K562 (cell line): ENCODE results near the gene COL23A1. TPM values are rescaled to one million over a fixed set of nuclear protein-coding genes. Genes with fewer than 3 reads are reported as not detected.

Experiments
- CBX5 ChIP-seq: IDR thresholded peaks from 2 replicates; pipeline ENCODE4 v1.6.1; 2014; ENCODE audit warnings: low read depth, borderline replicate concordance
- E2F5 ChIP-seq: sonication (generic); formaldehyde crosslinking; IDR thresholded peaks from 2 replicates; pipeline ENCODE4 v1.8.0; 2022; ENCODE audit warnings: mild to moderate bottlenecking, missing genetic modification reagents
- NCOA2 ChIP-seq, 2 experiments: fragments of 450-650 bp; IDR thresholded peaks; 2 replicates each; pipeline ENCODE4 v1.6.1; 2018; ENCODE audit warnings: mild to moderate bottlenecking in 2 of 2, moderate library complexity in 1 of 2; ENCODE audit not compliant: partially characterized antibody in 2 of 2
- POU5F1 ChIP-seq: fragments of 150-350 bp; IDR thresholded peaks from 2 replicates; pipeline ENCODE4 v1.6.1; 2014; ENCODE audit warnings: borderline replicate concordance, low read length, low read depth, mild to moderate bottlenecking; ENCODE audit not compliant: partially characterized antibody
- RBM25 ChIP-seq: fragments of 200-400 bp; formaldehyde crosslinking; IDR thresholded peaks from 2 replicates; pipeline ENCODE4 v1.6.1; 2018; ENCODE audit warnings: low read length, low read depth, moderate library complexity; ENCODE audit not compliant: severe bottlenecking
- SMAD1 ChIP-seq: fragments of 150-350 bp; IDR thresholded peaks from 2 replicates; pipeline ENCODE4 v1.6.1; 2014; ENCODE audit warnings: low read length, low read depth; ENCODE audit not compliant: partially characterized antibody
- SNIP1 ChIP-seq: fragments of 450-650 bp; IDR thresholded peaks from 2 replicates; pipeline ENCODE4 v1.7.1; 2017; ENCODE audit warnings: low read depth, mild to moderate bottlenecking
- TARDBP ChIP-seq: fragments of 450-650 bp; IDR thresholded peaks from 2 replicates; pipeline ENCODE4 v1.6.1; 2016
- ZNF696 ChIP-seq: fragments of 250-450 bp; sonication (Bioruptor Pico); conservative IDR thresholded peaks from 2 replicates; pipeline ENCODE4 v1.4.0; 2020; ENCODE audit warnings: mild to moderate bottlenecking, moderate library complexity
- polyA plus RNA-seq, 8 experiments: library from polyadenylated mRNA; depleted of rRNA in 4 of 8; stranded (reverse) in 5 of 8; unstranded in 3 of 8; fragments of >200 nt; fragmentation: Nextera tagmentation in 2 of 8; fragmentation: Illumina TruSeq in 1 of 8; extraction: Ambion mirVana in 2 of 8; extraction: Trizol in 1 of 8; gene quantifications; 2 replicates each; pipeline versions ENCODE4 v1.2.1 to v1.2.3, GENCODE V29; 2011 to 2014; ENCODE audit warnings: inconsistent platforms in 1 of 8, missing spikeins in 1 of 8
- total RNA-seq, 7 experiments: library from RNA; depleted of rRNA in 6 of 7; stranded (reverse); fragments of >200 nt in 6 of 7; fragmentation: Illumina TruSeq in 2 of 7; extraction: Trizol in 2 of 7; gene quantifications; 2 replicates each; pipeline versions ENCODE4 v1.2.1 to v1.2.3, GENCODE V29; 2011 to 2021; ENCODE audit warnings: low replicate concordance in 1 of 7
- TF ChIP-seq, protein P1 (sequence below), 2 experiments: fragments of 450-650 bp; IDR thresholded peaks; 2 replicates each; pipeline ENCODE4 v1.6.1; 2016; ENCODE audit warnings: mild to moderate bottlenecking in 2 of 2, borderline replicate concordance in 1 of 2, low read depth in 1 of 2, moderate library complexity in 1 of 2

COL23A1 gene
- total and polyA plus RNA-seq, 9 of the 15 experiments (the other 6 are each of a cell fraction or from before 2014, with no cell fraction given), result 0.09 TPM; not detected in 8

DNA sequence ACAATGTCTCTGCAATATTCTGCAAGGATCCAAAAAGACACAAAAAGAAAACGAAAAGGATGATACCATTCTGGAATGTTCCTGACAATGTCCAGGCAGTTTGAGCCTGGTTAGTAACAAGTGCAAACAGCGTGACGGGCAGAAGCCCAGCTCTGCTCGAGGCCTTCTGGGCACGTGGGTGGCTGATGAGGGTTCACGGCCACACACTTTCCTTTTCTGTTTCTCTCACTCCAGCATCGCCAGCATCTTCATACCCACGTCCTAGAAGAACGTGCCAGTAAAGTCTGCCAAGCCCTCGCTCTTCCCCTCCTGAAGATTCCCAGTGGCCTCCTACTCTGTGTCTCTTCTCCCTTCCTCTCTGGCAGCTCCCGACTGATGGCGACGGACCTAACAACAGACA, 36.7 kb downstream of the COL23A1 start (continued):
- no peak for TF ChIP-seq ZNF696 (CRISPR knock-in tag)
- no peak for TF ChIP-seq SNIP1
- TF ChIP-seq, protein P1, sequence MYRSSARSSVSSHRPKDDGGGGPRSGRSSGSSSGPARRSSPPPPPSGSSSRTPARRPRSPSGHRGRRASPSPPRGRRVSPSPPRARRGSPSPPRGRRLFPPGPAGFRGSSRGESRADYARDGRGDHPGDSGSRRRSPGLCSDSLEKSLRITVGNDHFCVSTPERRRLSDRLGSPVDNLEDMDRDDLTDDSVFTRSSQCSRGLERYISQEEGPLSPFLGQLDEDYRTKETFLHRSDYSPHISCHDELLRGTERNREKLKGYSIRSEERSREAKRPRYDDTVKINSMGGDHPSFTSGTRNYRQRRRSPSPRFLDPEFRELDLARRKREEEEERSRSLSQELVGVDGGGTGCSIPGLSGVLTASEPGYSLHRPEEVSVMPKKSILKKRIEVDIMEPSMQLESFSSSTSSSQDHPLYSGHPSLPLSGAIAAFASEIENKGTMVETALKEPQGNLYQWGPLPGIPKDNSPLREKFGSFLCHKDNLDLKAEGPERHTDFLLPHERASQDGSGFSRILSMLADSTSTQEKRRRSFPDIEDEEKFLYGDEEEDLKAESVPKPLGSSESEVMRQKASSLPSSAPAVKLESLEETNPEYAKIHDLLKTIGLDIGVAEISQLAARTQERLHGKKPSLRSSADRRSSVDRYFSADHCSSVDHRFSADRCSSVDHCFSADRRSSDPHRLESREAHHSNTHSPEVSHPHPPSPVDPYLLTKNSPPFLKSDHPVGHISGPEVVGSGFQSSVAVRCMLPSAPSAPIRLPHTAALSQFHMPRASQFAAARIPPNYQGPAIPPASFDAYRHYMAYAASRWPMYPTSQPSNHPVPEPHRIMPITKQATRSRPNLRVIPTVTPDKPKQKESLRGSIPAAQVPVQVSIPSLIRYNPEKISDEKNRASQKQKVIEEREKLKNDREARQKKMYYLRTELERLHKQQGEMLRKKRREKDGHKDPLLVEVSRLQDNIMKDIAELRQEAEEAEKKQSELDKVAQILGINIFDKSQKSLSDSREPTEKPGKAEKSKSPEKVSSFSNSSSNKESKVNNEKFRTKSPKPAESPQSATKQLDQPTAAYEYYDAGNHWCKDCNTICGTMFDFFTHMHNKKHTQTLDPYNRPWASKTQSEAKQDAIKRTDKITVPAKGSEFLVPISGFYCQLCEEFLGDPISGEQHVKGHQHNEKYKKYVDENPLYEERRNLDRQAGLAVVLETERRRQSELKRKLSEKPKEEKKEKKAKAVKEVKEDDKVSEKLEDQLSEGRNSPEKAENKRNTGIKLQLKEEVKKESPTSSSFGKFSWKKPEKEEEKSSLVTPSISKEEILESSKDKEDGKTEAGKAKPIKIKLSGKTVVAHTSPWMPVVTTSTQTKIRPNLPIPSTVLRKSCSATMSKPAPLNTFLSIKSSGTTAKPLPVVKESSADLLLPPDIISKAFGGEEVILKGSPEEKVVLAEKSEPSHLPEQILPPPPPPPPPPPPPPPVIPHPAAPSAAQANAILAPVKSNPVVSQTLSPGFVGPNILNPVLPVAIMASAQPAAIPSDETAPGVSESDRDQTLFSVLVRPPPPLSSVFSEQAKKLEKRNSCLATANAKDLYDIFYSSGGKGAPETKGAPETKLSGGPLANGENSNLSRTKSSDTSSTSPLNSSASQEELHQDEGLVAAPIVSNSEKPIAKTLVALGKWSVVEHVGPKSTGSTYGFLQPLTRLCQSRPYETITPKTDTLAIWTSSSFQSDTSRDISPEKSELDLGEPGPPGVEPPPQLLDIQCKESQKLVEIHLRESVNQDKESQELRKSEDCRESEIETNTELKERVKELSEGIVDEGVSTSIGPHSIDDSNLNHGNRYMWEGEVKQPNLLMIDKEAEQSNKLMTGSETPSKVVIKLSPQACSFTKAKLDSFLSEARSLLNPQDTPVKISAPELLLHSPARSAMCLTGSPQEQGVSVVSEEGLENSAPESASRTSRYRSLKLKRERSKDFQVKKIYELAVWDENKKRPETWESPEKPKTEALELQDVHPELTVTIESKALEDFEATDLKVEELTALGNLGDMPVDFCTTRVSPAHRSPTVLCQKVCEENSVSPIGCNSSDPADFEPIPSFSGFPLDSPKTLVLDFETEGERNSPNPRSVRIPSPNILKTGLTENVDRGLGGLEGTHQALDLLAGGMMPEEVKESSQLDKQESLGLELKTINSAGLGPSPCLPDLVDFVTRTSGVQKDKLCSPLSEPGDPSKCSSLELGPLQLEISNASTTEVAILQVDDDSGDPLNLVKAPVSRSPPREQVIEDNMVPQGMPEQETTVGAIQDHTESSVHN (IDR thresholded peaks at IDR 0.05; ENCODE audit: borderline replicate concordance in 1 of 2, low read depth in 1 of 2), result no peak
- TF ChIP-seq E2F5 (CRISPR knock-in tag), result no peak
- no peak for TF ChIP-seq CBX5
- TF ChIP-seq POU5F1, result no peak
- no peak for TF ChIP-seq SMAD1
- no peak for TF ChIP-seq NCOA2 (IDR thresholded peaks at IDR 0.05; ENCODE audit: partially characterized antibody in 2 of 2)
- TF ChIP-seq RBM25, result no peak
- no peak for TF ChIP-seq TARDBP
